GM21528 (cell line): ENCODE measurements around the gene DGKH.
"Not testable (repeated sequence)": the region's sequence is repeated elsewhere in the genome, so short reads cannot be mapped to it uniquely, and the experiment has no call there.

Experiments used
- ATAC-seq: cut with Tn5 transposase; IDR thresholded peaks from one replicate; pipeline ENCODE4 v1.9.1; 2021; ENCODE audit warnings: mild to moderate bottlenecking, moderate library complexity; ENCODE audit not compliant: unreplicated experiment, low FRiP score

DGKH gene

GRCh38 chr13:42108217-42108616, 59.8 kb downstream of the DGKH start:
- no peak for ATAC-seq

DNA sequence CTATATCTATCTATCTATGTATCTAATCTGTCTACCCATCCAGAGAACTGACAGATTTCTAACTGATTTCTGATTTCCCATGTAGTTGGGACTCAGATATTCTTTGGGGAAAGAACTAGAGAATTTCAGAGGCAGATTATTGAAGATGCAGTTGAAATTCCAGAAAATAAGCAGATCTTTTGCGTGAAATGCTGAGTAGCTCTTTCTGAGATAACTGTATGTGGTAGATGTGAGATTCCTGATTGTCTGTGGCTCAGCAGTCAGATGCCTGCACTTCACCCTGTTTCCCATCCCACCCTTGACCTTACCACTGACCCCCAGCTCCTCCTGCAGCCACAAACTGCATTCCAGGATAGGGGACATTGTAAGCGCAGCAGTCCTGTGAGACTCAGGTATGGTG, 61.5 kb downstream of the DGKH start:
- ATAC-seq, result no peak

DNA sequence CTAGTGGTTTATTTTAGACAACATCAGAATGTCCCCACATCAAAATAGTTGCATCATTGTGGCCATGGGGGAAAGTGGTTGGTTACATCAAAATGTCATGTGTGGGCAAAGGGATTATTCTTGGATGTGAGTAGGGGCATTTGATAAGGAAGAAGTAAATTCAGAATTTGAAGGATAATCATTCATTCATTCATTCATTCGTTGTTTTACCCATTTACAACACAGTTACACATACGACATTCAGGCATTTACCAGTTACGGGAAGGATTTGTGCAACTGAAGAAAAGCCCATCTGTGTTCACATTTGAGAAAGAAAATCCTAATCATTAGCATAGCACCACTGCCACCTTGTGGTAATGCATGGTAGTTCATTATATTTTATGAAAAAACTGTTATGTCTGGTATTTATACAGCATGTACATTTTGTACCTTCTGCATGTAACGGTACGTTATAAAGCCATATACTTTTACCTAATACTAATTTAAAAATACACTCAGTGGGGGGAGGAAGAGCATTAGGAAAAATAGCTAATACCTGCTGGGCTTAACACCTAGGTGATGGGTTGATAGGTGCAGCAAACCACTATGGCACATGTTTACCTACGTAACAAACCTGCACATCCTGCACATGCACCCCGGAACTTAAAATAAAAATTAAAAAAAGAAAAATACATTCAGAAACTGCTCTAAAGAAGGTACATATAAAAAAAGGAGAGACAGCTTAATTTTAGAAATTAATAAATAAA, 62.1 kb downstream of the DGKH start:
- ATAC-seq, result no peak

DNA sequence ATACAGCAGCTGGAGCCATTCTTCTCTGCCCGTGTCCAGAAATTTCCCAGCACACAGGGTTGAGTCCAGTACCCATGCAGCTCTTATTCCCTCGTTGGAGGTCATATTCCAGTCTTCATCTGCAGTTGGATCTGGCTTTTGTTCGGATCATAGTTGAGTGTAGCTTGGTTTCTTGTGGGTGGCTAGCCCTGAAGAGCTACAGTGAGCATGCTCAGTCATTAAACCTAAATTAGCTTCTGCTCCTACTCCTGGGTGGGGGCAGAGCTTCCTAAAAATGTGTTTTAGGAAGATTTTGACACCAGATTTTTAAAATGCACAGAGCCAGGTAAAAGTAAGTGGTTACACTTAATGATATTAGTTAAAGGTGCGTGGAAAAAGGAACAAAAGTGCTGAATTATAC, 64.4 kb downstream of the DGKH start:
- ATAC-seq, result no peak

- ATAC-seq, result no peak
These were observed 65.0 kb downstream of the DGKH start for GRCh38 chr13:42113478-42113877.

- ATAC-seq, result no peak
These were observed 65.8 kb downstream of the DGKH start for GRCh38 chr13:42114278-42114677.

DNA sequence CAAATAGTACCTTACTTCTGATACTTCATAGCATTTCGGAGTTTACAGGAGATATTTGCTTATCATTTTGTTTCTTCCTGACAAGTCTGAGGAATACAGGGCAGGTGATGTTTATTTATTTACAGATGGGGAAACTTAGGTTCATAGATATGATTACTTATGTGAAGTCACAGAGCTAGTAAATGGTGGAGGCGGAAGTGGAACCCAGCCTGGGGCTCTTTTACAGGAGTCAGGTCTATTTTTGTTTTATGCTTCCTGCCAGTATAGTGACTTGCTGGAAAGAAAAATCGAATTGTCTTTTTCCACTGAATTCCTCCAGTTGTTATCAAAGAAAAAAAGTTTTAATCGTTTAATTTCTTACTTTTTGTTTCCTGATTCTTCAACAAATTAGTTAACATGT, 66.5 kb downstream of the DGKH start:
- no peak for ATAC-seq

DNA sequence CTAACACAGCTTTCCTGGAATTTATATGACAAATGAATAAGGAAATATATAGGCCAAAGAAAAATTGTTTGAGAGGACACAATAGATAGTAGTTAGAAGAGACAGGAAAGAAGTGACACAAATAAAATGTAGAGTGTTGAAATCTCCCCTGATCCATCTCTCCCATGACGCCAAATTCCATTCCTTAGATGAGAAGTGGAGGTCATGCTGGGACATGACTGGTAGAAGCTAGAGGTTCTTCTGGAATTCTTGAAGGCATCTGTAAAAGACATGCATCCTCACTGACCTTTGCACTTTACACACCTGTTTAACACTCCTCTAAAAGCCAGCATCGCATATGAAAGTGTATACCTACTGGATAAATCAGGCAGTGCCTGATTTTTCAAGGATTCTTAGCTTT, 67.8 kb downstream of the DGKH start:
- no peak for ATAC-seq

GRCh38 chr13:42119041-42119440, 70.6 kb downstream of the DGKH start:
- no peak for ATAC-seq

GRCh38 chr13:42119875-42120274, 71.4 kb downstream of the DGKH start:
- no peak for ATAC-seq

GRCh38 chr13:42123600-42123999, 75.2 kb downstream of the DGKH start:
- ATAC-seq, result no peak

DNA sequence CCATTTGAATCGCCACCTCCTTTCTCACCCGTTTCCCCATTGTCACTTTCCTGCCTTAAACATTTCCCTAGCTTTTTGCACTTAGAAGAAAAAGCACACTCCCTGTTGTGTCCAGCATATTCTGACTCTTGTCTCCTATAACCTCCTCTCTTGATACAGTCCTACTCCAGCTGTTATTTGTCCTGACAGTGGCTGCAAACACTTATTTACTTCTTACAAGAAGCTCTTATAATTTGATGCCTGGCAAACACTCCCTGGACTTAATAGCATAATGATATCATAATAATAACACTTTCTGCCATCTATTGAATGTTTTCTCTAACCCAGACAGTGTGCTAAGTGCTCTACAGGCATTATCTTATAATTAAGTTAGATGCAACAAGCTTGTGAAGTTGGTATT, 76.6 kb downstream of the DGKH start:
- ATAC-seq, result no peak

GRCh38 chr13:42127047-42127446, 78.6 kb downstream of the DGKH start:
- ATAC-seq, result no peak

- no peak for ATAC-seq
These were observed 80.6 kb downstream of the DGKH start for GRCh38 chr13:42129033-42129432.

GRCh38 chr13:42136518-42136917, 88.1 kb downstream of the DGKH start:
- ATAC-seq, result no peak

DNA sequence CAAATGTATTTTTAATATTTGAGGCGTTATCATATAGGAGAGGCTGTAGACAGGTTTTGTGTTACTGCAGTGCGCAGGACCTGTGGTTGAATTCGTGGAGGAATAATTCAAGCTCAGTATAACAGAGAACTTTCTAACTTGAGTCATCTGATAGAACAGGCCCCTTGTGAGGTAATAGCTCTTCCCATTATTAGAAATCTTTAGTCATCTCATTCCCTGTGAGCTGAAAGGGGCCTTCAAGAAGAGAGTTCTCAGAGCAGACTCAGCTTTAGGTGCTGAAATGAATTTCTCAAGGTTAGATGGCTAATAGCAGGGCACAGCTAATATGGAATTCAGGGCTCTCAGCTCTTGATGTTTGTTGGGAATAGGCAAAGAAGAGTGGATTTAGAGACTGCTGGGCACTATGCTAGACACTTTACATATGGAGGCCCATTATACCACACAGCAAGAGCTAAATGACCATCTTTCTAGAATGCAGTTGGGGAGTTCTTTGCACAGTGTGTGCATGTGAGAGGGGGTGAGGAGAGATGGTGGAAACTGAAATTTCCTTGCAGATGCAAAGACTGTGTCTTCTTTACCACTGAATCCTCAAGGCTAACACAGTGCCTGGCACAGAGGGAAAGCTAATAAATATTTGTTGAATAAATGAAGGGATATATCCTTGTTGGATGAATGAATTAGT, 89.5 kb downstream of the DGKH start:
- ATAC-seq, result no peak

- ATAC-seq, result no peak
These were observed 92.0 kb downstream of the DGKH start for GRCh38 chr13:42140494-42140893.

DNA sequence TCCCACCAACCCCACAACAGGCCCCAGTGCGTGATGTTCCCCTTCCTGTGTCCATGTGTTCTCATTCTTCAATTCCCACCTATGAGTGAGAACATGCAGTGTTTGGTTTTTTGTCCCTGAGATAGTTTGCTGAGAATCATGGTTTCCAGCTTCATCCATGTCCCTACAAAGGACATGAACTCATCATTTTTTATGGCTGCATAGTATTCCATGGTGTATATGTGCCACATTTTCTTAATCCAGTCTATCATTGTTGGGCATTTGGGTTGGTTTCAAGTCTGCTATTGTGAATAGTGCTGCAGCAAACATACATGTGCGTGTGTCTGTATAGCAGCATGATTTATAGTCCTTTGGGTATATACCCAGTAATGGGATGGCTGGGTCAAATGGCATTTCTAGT, 92.6 kb downstream of the DGKH start:
- ATAC-seq, result not testable (repeated sequence)

GRCh38 chr13:42146359-42146758, 97.9 kb downstream of the DGKH start:
- ATAC-seq, result no peak

DNA sequence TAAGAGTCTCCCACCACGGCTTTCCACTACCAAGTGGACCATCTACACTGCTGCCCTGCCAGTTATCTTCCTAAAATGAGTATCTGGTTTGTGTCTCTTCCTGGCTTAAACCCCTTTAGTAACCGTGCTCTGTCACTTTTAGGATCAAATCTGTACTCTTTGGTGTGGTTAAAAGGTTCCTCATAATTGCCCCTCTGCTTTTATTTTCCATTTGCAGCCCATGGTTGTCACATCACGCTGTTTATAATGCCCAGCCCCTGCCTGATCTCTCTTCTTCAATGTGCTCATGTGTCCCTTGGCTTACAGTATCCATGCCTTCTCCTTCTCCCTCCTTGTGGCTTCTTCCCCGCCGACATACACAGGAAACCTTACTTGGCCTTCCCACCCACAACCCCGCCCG, 100.1 kb downstream of the DGKH start:
- no peak for ATAC-seq

GRCh38 chr13:42149136-42149535, 100.7 kb downstream of the DGKH start:
- ATAC-seq, result no peak

GRCh38 chr13:42151781-42152180, 103.3 kb downstream of the DGKH start:
- ATAC-seq, result no peak
